NCI-H1694 (cell line): ENCODE measurements around the gene KCNN2.

Experiments used
- DNase-seq: peaks from one replicate; lab custom pipeline; 2025; lab: John Stamatoyannopoulos, UW

KCNN2 gene

GRCh38 chr5:114544561-114544960, 182.7 kb downstream of the KCNN2 start:
- DNase-seq, result no peak
